Fibroblast of pulmonary artery (primary cell): ENCODE results near the gene ZNF723.
"Not testable (repeated sequence)": the region's sequence is repeated elsewhere in the genome, so short reads cannot be mapped to it uniquely, and the experiment has no call there.

ENCODE experiments used
- DNase-seq: peaks from one replicate; pipeline ENCODE4 v3.0.0-alpha.2; 2010; ENCODE audit warnings: low read depth
- H3K4me3 ChIP-seq: replicated peaks from 2 replicates; pipeline ENCODE4 v1.5.1; 2011; ENCODE audit warnings: low read depth, mild to moderate bottlenecking, control low read depth, low read length, moderate library complexity
- TF ChIP-seq, protein P1 (sequence below): IDR thresholded peaks from 2 replicates; pipeline ENCODE4 v1.5.1; 2011; ENCODE audit warnings: mild to moderate bottlenecking, control low read depth, low read length, inconsistent platforms; ENCODE audit errors: missing control alignments

The ZNF723 gene

DNA sequence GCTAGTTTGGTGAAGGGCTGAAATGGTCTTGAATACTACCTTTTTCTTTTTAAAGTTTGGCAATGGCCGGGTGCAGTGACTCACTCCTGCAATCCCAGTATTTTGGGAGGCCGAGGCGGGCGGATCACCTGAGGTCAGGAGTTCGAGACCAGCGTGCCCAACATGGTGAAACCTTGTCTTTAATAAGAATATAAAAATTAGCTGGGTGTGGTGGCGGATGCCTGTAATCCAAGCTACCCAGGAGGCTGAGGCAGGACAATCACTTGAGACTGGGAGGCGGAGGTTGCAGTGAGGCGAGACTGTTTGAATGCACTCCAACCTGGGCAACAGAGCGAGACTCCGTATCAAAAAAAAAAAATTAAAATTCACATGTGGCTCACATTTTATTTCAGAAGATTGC, 880 bp upstream of the ZNF723 start:
- no peak overlapping the region for H3K4me3 ChIP-seq
- no peak for DNase-seq
- TF ChIP-seq, protein P1, sequence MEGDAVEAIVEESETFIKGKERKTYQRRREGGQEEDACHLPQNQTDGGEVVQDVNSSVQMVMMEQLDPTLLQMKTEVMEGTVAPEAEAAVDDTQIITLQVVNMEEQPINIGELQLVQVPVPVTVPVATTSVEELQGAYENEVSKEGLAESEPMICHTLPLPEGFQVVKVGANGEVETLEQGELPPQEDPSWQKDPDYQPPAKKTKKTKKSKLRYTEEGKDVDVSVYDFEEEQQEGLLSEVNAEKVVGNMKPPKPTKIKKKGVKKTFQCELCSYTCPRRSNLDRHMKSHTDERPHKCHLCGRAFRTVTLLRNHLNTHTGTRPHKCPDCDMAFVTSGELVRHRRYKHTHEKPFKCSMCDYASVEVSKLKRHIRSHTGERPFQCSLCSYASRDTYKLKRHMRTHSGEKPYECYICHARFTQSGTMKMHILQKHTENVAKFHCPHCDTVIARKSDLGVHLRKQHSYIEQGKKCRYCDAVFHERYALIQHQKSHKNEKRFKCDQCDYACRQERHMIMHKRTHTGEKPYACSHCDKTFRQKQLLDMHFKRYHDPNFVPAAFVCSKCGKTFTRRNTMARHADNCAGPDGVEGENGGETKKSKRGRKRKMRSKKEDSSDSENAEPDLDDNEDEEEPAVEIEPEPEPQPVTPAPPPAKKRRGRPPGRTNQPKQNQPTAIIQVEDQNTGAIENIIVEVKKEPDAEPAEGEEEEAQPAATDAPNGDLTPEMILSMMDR = no peak

DNA sequence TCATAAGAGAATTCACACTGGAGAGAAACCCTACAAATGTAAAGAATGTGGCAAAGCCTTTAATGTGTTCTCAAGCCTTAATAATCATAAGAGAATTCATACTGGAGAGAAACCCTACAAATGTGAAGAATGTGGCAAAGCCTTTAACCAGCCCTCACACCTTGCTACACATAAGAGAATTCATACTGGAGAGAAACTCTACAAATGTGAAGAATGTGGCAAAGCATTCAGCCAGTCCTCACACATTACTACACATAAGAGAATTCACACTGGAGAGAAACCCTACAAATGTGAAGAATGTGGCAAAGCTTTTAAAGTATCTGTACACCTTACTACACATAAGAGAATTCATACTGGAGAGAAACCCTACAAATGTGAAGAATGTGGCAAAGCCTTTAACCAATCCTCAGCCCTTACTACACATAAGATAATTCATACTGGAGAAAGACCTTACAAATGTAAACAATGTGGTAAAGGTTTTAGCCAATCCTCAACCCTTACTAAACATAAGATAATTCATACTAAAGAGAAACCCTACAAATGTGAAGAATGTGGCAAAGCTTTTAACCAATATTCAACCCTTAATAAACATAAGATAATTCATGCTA, 25.7 kb downstream of the ZNF723 start:
- not testable (repeated sequence) for H3K4me3 ChIP-seq, DNase-seq

DNA sequence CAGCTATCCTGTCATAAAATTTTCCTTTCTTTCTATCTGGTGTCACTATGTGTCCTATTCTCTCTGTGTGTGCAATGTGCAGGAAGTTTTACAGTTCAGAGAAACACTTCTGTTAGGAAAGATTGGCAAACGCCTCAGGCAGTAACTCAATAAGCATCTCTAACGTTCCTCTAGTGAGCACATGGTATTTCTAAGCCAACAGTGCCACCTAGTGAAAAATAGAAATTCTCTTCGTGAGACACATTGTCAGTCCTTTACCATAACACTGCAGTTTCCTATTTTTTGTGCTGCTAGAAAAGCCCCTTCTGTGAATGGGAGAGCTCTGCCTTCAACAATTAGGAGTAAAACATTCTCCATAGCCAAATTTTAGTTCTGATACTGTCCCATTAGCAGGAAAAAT, 50.7 kb downstream of the ZNF723 start:
- TF ChIP-seq, protein P1 = no peak
- peak; percentile 34 for DNase-seq
- no peak overlapping the region for H3K4me3 ChIP-seq

DNA sequence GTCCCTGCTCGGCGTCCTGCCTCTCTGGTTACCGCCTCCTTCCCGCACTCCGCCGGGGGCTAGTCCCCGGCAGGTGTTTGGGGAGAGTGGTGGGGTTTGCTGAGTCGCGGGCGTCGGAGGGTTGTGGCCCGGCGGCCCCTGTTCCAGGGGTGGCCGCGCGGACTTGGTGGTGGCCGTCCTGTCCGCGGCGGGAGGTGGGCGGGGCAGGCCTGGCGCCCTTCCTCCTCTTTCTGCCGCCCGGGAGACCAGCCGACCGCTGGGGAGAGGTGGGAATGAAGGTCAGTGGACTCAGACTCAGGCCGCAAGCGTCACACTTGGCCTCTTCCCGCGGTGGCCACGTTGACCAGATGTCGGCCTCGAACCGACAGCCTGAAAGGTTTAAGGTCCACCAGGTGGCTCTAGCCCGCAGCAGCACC, 61.8 kb downstream of the ZNF723 start:
- H3K4me3 ChIP-seq = no peak overlapping the region
- TF ChIP-seq, protein P1 = no peak
- DNase-seq = no peak

DNA sequence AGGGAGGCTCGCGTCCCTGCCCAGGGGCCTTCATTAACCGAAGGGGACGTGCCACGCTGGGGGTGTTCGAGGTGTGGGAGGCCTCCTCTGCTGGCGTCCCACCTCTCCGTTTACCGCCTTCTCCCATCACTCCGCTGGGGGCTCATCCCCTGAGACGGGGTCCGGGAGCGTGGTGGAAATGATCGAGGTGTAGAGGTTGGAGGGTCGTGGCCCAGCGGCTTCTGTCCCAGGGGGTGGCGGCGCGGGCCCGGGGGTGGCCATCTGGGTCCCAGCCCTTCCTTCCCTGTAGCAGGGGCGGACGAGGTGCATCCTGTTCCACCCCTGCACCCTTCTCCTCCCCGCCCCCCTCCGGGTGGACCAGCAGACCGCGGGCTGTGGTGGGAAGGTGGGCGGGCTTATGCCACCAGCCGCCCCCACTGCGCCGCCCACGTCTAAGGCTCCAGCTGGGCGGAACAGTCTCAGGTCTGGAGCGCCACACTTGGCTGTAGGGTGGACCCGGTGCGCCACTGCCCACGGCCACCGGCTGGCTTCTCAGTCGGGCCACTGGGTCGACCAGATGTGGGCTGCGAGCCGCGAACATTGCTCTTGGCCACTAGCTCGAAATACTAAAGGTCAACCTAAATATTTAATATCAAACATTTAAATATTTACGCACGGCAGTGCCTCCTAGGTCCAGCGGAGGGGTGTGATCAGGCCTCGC, 69.5 kb downstream of the ZNF723 start:
- TF ChIP-seq, protein P1 = no peak
- DNase-seq = no peak
- no peak overlapping the region for H3K4me3 ChIP-seq
